ENCODE data around the gene ITGAD. TPM values are rescaled to one million over a fixed set of nuclear protein-coding genes. Genes with fewer than 3 reads are reported as not detected.

The ITGAD gene
- total RNA-seq, 1 donor from 2014 or later: not detected

GRCh38 chr16:31458844-31459686, 65.9 kb downstream of the ITGAD start, which contains the start of gene ARMC5:
Gene ARMC5, plus strand, starts transcription at chr16:31459501. Its CDS starts 24 bp downstream, at chr16:31459525.
- H3K36me3 ChIP-seq (ENCODE audit: control insufficient read depth, insufficient read depth, low read length): no peaks in the 10 kb centered on the region
- peak within 1 kb of the TSS; percentile 61 for H3K4me3 ChIP-seq (ENCODE audit: low read depth, low read length)
- DNase-seq (ENCODE audit: low read depth): peak; percentile 93
- TF ChIP-seq, protein P1, sequence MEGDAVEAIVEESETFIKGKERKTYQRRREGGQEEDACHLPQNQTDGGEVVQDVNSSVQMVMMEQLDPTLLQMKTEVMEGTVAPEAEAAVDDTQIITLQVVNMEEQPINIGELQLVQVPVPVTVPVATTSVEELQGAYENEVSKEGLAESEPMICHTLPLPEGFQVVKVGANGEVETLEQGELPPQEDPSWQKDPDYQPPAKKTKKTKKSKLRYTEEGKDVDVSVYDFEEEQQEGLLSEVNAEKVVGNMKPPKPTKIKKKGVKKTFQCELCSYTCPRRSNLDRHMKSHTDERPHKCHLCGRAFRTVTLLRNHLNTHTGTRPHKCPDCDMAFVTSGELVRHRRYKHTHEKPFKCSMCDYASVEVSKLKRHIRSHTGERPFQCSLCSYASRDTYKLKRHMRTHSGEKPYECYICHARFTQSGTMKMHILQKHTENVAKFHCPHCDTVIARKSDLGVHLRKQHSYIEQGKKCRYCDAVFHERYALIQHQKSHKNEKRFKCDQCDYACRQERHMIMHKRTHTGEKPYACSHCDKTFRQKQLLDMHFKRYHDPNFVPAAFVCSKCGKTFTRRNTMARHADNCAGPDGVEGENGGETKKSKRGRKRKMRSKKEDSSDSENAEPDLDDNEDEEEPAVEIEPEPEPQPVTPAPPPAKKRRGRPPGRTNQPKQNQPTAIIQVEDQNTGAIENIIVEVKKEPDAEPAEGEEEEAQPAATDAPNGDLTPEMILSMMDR (IDR thresholded peaks at IDR 0.05; ENCODE audit: insufficient read depth, low read length, poor library complexity, severe bottlenecking): peak; percentile 51
- no peaks in the 10 kb centered on the region for H3K27me3 ChIP-seq (ENCODE audit: control insufficient read depth, insufficient read depth, low read length)

DNA sequence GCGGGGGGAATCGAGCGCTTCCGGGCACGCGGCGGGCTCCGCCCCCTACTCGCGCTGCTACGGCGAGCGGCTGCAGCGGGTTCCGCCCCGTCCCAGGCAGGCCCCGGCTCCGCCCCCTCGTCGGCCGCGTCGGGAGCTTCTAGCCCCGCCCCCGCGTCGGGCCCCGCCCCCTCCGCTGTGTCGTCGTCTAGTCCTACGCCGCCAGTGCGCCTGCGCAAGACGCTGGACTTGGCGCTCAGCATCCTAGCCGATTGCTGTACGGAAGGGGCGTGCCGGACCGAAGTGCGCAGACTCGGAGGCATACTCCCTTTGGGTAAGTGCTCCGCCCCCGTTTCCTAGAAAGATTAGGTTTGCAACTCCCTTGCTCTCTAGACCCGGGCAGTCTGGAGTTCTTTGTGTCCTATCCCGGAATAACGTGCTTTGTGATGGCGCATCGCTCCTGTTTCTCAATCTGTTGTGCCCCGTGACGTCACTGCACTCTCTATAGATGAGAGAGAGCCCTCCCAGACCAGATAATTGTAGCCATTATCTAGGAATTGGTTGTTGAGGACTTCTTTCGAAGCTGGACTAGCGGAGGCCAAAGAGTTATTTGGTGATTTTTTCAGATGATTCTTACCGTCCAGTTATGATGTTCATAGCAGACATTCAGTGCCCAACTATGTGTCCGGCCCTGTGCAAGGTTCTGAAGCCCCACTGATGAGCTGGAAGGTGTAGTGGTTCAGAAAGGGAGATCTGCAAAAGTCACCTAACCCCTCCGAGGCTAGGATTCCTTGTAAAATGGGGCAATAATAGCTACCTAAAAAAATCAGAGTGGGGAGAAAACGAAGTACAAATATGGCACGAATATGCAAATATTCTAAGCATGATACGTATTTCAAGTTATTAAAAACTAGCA, 66.8 kb downstream of the ITGAD start:
- H3K27me3 ChIP-seq (ENCODE audit: control insufficient read depth, insufficient read depth, low read length): no peaks in the 10 kb centered on the region
- peak overlapping the region; percentile 61 for H3K4me3 ChIP-seq (ENCODE audit: low read depth, low read length)
- TF ChIP-seq, protein P1 (IDR thresholded peaks at IDR 0.05; ENCODE audit: insufficient read depth, low read length, poor library complexity, severe bottlenecking): no peak

DNA sequence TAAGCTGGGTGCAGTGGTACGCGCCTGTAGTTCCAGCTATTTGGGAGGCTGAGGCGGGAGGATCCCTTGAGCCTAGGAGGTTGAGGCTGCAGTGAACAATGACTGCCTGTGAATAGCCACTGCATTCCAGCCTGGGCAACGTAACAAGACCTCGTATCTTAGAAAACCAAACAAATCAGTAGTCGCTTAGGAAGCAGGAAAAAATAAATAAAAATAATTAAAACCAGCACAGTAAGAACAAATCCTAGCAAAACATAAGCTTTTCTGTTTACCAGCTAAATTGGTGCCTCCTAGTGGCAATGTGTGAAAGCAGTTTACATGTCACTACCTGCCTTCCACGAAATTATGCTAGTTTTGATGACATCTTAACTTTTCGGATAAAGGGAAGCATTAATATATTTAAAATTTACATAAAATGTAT, 67.5 kb downstream of the ITGAD start:
- H3K27me3 ChIP-seq (ENCODE audit: control insufficient read depth, insufficient read depth, low read length): no peaks in the 10 kb centered on the region
- TF ChIP-seq, protein P1 (IDR thresholded peaks at IDR 0.05; ENCODE audit: insufficient read depth, low read length, poor library complexity, severe bottlenecking): peak; percentile 65
- no peak overlapping the region for H3K4me3 ChIP-seq (ENCODE audit: low read depth, low read length)
- no peaks in the 10 kb centered on the region for H3K36me3 ChIP-seq (ENCODE audit: control insufficient read depth, insufficient read depth, low read length)
- no peak for DNase-seq (ENCODE audit: low read depth)

More for the DNA sequence above, 66.8 kb downstream of the ITGAD start:
- H3K36me3 ChIP-seq (ENCODE audit: control insufficient read depth, insufficient read depth, low read length): no peaks in the 10 kb centered on the region
- DNase-seq (ENCODE audit: low read depth): peak; percentile 97

- H3K36me3 ChIP-seq (ENCODE audit: control insufficient read depth, insufficient read depth, low read length): no peaks in the 10 kb centered on the region
- H3K27me3 ChIP-seq (ENCODE audit: control insufficient read depth, insufficient read depth, low read length): no peaks in the 10 kb centered on the region
- TF ChIP-seq, protein P1 (IDR thresholded peaks at IDR 0.05; ENCODE audit: insufficient read depth, low read length, poor library complexity, severe bottlenecking): no peak
Observed at GRCh38 chr16:31461201-31461920, 68.2 kb downstream of the ITGAD start.

DNA sequence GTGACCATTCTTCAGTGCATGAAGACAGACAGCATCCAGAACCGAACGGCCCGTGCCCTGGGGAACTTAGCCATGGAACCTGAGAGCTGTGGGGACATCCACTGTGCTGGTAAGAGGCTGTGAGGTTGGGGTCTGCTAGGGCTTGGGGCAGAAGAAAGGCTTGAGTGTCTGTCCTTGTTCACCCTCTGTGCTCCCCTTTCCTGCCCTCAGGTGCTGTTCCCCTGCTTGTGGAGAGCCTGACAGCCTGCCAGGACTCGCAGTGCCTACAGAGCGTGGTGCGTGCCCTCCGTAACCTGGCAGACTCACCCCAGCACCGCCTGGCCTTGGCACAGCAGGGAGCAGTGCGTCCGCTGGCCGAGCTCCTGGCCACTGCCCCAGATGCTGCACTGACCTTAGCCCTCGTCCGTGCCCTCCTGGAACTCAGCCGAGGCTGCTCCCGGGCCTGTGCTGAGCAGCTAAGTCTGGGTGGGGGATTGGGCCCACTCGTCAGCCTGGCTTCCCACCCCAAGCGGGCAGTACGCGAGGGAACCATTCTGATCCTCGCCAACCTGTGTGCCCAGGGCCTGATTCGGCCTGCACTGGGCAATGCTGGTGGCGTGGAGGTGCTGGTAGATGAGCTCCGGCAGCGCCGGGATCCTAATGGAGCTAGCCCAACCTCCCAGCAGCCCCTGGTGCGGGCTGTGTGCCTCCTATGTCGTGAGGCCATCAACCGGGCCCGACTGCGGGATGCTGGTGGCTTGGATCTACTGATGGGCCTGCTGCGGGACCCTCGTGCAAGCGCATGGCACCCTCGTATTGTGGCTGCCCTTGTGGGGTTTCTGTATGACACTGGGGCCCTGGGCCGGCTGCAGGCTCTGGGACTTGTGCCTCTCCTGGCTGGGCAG, 69.0 kb downstream of the ITGAD start:
- Histone ChIP-seq H3K4me3 (ENCODE audit: low read depth, low read length) (no peak overlapping the region), H3K27me3 (ENCODE audit: control insufficient read depth, insufficient read depth, low read length) (no peaks in the 10 kb centered on the region), H3K36me3 (ENCODE audit: control insufficient read depth, insufficient read depth, low read length) (no peaks in the 10 kb centered on the region)
- TF ChIP-seq, protein P1 (IDR thresholded peaks at IDR 0.05; ENCODE audit: insufficient read depth, low read length, poor library complexity, severe bottlenecking): no peak
- no peak for DNase-seq (ENCODE audit: low read depth)

More at GRCh38 chr16:31461201-31461920, 68.2 kb downstream of the ITGAD start:
- H3K4me3 ChIP-seq (ENCODE audit: low read depth, low read length): no peak overlapping the region
- no peak for DNase-seq (ENCODE audit: low read depth)
